Measurements from ENCODE around the gene RIPPLY3.

DNA sequence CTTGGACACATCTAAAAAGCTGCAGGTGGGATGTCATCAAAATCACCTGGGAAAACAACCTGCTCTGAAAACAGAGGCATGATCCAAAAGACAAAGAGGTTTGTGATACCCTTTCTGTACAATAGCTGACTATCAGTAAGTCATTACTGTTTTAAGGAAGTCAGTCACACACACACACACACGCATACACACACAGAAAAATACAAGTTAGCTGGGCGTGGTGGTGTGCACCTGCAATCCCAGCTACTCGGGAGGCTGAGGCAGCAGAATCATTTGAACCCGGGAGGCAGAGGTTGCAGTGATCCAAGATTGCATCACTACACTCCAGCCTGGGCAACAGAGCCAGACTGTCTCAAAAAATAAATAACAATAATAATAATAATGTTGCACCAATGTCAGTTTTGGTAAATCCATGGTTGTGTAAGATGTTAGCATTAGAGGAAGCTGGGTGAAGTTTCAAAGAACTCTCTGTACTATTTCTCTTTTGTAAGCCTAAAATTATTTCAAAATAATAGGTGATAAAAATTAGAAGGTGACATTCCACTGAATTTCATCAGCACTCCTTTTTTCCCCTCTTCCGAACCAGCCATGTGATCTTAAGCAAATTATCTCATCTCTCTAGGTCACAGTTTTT, 30.2 kb upstream of the RIPPLY3 start:
- TF ChIP-seq, protein P1, sequence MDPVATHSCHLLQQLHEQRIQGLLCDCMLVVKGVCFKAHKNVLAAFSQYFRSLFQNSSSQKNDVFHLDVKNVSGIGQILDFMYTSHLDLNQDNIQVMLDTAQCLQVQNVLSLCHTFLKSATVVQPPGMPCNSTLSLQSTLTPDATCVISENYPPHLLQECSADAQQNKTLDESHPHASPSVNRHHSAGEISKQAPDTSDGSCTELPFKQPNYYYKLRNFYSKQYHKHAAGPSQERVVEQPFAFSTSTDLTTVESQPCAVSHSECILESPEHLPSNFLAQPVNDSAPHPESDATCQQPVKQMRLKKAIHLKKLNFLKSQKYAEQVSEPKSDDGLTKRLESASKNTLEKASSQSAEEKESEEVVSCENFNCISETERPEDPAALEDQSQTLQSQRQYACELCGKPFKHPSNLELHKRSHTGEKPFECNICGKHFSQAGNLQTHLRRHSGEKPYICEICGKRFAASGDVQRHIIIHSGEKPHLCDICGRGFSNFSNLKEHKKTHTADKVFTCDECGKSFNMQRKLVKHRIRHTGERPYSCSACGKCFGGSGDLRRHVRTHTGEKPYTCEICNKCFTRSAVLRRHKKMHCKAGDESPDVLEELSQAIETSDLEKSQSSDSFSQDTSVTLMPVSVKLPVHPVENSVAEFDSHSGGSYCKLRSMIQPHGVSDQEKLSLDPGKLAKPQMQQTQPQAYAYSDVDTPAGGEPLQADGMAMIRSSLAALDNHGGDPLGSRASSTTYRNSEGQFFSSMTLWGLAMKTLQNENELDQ (tag by site-specific recombination; IDR thresholded peaks at IDR 0.05; ENCODE audit: low read depth), result no peak
- TF ChIP-seq ZNF785 (tag by site-specific recombination; IDR thresholded peaks at IDR 0.05) (no peak), ZBTB8A (tag by site-specific recombination; IDR thresholded peaks at IDR 0.05) (no peak), ZNF24 (tag by site-specific recombination; IDR thresholded peaks at IDR 0.05) (no peak), YY1 (tag by site-specific recombination; IDR thresholded peaks at IDR 0.05) (no peak)
- TF ChIP-seq, protein P2, sequence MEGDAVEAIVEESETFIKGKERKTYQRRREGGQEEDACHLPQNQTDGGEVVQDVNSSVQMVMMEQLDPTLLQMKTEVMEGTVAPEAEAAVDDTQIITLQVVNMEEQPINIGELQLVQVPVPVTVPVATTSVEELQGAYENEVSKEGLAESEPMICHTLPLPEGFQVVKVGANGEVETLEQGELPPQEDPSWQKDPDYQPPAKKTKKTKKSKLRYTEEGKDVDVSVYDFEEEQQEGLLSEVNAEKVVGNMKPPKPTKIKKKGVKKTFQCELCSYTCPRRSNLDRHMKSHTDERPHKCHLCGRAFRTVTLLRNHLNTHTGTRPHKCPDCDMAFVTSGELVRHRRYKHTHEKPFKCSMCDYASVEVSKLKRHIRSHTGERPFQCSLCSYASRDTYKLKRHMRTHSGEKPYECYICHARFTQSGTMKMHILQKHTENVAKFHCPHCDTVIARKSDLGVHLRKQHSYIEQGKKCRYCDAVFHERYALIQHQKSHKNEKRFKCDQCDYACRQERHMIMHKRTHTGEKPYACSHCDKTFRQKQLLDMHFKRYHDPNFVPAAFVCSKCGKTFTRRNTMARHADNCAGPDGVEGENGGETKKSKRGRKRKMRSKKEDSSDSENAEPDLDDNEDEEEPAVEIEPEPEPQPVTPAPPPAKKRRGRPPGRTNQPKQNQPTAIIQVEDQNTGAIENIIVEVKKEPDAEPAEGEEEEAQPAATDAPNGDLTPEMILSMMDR (tag by site-specific recombination; IDR thresholded peaks at IDR 0.05), result no peak

Data from HEK293 (cell line).